HUDEP-2 (cell line): ENCODE measurements around the gene PBX3.

ENCODE experiments used
- DNase-seq, 76 experiments: peaks; one replicate each; lab custom pipeline; 2025; ENCODE audit not compliant: unreplicated experiment in 76 of 76; lab: John Stamatoyannopoulos, UW

PBX3 gene

GRCh38 chr9:125968714-125969374, 221.7 kb downstream of the PBX3 start:
- DNase-seq = no peak

- no peak for DNase-seq
These were observed 222.3 kb downstream of the PBX3 start for GRCh38 chr9:125969462-125969861.

GRCh38 chr9:125969868-125970267, 222.7 kb downstream of the PBX3 start:
- DNase-seq = no peak

- DNase-seq = no peak
These were observed 223.2 kb downstream of the PBX3 start for GRCh38 chr9:125970340-125970739.

GRCh38 chr9:125971050-125971449, 223.9 kb downstream of the PBX3 start:
- DNase-seq = no peak

GRCh38 chr9:125972012-125972729, 225.0 kb downstream of the PBX3 start:
- no peak for DNase-seq

GRCh38 chr9:125973547-125973946, 226.4 kb downstream of the PBX3 start:
- no peak for DNase-seq

- DNase-seq = no peak
These were observed 227.5 kb downstream of the PBX3 start for GRCh38 chr9:125974705-125975104.

GRCh38 chr9:125977223-125977622, 230.1 kb downstream of the PBX3 start:
- no peak for DNase-seq

GRCh38 chr9:125979383-125979782, 232.2 kb downstream of the PBX3 start:
- no peak for DNase-seq

- no peak for DNase-seq
These were observed 235.7 kb downstream of the PBX3 start for GRCh38 chr9:125982798-125983406.

GRCh38 chr9:125983681-125984080, 236.5 kb downstream of the PBX3 start:
- DNase-seq = no peak

GRCh38 chr9:125984461-125984860, 237.3 kb downstream of the PBX3 start:
- DNase-seq = no peak

GRCh38 chr9:125985142-125985997, 238.2 kb downstream of the PBX3 start:
- no peak for DNase-seq

GRCh38 chr9:125985998-125986655, 239.0 kb downstream of the PBX3 start:
- no peak for DNase-seq

- DNase-seq = no peak
These were observed 239.8 kb downstream of the PBX3 start for GRCh38 chr9:125986966-125987365.

GRCh38 chr9:125987420-125987819, 240.2 kb downstream of the PBX3 start:
- DNase-seq = no peak

- DNase-seq = no peak
These were observed 241.4 kb downstream of the PBX3 start for GRCh38 chr9:125988479-125989050.

- DNase-seq = no peak
These were observed 241.9 kb downstream of the PBX3 start for GRCh38 chr9:125989090-125989501.

GRCh38 chr9:125989524-125990180, 242.5 kb downstream of the PBX3 start:
- no peak for DNase-seq
